AG10803 (cell line): Measurements from ENCODE around the gene ENG.

ENCODE experiments used
- DNase-seq: peaks from one replicate; pipeline ENCODE4 v3.0.0; 2010; ENCODE audit warnings: low read depth
- H3K4me3 ChIP-seq: 2 replicates; pipeline ENCODE4 v1.5.1; 2011; ENCODE audit warnings: mild to moderate bottlenecking, low read length, control low read depth
- CTCF ChIP-seq: conservative IDR thresholded peaks from 2 replicates; pipeline ENCODE4 v1.5.1; 2011; ENCODE audit warnings: mild to moderate bottlenecking, low read length, control low read depth, inconsistent platforms

The ENG gene

DNA sequence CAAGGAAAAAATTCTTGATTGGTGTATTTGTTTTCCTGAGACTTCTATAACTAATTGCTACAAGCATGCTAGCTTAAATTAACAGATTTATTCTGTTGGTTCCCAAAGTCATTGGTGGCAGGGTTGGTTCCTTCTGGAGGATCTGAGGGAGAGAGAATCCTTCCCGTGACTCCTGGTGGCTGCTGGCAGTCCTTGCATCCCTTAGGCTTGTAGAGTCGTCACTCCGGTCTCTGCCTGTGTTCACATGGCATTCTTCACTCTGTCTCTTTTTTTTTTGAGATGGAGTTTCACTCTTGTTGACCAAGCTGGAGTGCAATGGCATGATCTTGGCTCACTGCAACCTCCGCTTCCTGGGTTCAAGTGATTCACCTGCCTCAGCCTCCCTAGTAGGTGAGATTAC is 63.4 kb downstream of the ENG start:
- no peak; the same call in 1 of the 2 replicates for TF ChIP-seq CTCF
- DNase-seq = no peak
- H3K4me3 ChIP-seq = no peak overlapping the region

DNA sequence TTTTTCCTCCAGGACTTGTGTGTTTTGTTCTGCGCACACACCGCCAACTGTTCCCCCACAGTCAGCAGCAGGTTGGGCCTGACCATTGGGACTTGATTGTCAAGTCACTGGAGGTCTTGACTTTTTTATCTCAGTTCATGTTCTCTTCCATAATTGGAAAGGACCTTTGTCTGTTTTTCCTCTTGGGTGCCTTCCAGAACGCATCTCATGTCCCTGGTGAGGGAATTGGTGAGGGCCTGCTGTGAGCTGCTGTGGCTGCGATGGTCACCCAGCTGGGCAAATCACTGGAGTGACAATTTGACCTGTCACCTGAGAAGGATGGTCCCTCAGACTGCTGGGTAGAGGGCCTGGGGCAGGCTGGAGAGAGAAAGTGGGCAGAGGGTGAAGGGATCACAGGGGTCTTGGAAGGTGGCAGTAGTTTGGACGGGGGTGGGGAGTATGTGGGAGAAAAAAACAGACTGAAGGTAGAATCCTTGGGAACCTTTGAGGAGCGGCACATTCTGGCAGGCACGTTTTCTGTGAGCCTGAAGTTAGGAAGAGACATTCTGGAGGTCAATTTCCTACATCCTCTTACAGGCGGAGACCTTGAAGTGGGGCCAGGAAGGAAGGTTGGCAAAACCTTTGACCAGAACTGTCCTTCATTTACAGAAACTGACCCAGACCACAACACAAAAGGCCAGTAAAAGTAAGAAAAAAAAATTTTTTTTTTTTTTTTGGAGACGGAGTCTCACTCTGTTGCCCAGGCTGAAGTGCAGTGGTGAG is 64.2 kb downstream of the ENG start:
- TF ChIP-seq CTCF = no peak
- DNase-seq = no peak
- no peak overlapping the region for H3K4me3 ChIP-seq

DNA sequence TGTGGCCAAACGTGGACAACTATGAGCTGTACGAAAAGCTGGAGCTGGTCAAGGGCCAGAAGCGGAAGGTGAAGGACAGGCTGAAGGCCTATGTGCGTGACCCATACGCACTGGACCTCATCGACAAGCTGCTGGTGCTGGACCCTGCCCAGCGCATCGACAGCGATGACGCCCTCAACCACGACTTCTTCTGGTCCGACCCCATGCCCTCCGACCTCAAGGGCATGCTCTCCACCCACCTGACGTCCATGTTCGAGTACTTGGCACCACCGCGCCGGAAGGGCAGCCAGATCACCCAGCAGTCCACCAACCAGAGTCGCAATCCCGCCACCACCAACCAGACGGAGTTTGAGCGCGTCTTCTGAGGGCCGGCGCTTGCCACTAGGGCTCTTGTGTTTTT is 65.3 kb downstream of the ENG start:
- H3K4me3 ChIP-seq = no peak overlapping the region
- no peak for TF ChIP-seq CTCF
- no peak for DNase-seq

- TF ChIP-seq CTCF = no peak
- no peak for DNase-seq
- H3K4me3 ChIP-seq = no peak overlapping the region
Observed at GRCh38 chr9:127788337-127789011, 66.0 kb downstream of the ENG start.

GRCh38 chr9:127786773-127787104 is 67.7 kb downstream of the ENG start:
- DNase-seq = peak; percentile 26
- TF ChIP-seq CTCF = peak; percentile 64
- peak overlapping the region; percentile 89 for H3K4me3 ChIP-seq

DNA sequence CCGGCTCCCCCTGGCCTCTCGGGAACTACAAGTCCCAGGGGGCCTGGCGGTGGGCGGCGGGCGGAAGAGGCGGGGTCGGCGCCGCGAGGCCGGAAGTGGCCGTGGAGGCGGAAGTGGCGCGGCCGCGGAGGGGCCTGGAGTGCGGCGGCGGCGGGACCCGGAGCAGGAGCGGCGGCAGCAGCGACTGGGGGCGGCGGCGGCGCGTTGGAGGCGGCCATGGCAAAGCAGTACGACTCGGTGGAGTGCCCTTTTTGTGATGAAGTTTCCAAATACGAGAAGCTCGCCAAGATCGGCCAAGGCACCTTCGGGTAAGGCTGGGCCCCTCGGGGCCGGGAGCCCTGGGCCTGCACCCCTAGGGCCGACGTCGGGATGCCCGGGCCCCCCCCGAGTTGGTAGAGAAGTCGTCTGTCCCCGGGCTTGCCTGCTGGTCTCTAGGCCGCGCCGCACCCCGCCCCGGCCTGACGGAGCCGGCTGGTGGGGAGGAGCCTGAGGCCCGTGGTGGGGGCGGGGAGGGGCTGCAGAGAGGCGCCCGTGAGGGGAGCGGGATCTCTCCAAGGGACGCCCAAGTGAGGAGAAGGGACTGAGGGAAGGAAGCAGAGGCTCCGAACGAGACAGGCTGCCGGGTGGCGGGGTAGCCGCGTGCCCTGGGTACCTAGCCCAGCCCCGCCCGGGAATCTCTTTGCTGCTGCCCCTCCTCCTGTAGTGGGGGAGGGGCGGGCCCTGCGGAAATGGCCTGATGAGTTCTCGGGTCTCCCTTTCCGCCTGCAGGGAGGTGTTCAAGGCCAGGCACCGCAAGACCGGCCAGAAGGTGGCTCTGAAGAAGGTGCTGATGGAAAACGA is 68.3 kb downstream of the ENG start, which contains the start of gene CDK9:
TSS of gene CDK9 (plus strand) at position 102 of the 840 bp plus-strand sequence. CDS start at position 217, 115 bp downstream.
- DNase-seq = peak; percentile 88
- H3K4me3 ChIP-seq = peak within 1 kb of the TSS; percentile 89
- no peak for TF ChIP-seq CTCF
